MM.1S (cell line): ENCODE measurements around the gene CRYBB2.
"Not testable (repeated sequence)": the region's sequence is repeated elsewhere in the genome, so short reads cannot be mapped to it uniquely, and the experiment has no call there.

Source experiments
- DNase-seq: peaks from one replicate; pipeline ENCODE4 v3.0.0-alpha.2; 2015
- H2AFZ ChIP-seq: fragments of 300-600 bp; sonication (generic); 2 replicates; pipeline ENCODE4 v1.6.0; 2016; ENCODE audit warnings: antibody characterized with exemption, low read length
- H3F3A ChIP-seq: fragments of 300-600 bp; sonication (generic); 2 replicates; pipeline ENCODE4 v1.6.1; 2016; ENCODE audit warnings: mild to moderate bottlenecking, antibody characterized with exemption, low read length, moderate library complexity, mixed read lengths; ENCODE audit not compliant: insufficient read depth
- H3K27ac ChIP-seq: fragments of 300-600 bp; sonication (generic); 2 replicates; pipeline ENCODE4 v1.5.1; 2016; ENCODE audit warnings: mild to moderate bottlenecking, low read length
- H3K27me3 ChIP-seq: fragments of 300-600 bp; sonication (generic); replicated peaks from 2 replicates; pipeline ENCODE4 v1.6.0; 2016; ENCODE audit warnings: low read length; ENCODE audit not compliant: insufficient read depth
- H3K36me3 ChIP-seq: fragments of 300-600 bp; sonication (generic); replicated peaks from 2 replicates; pipeline ENCODE4 v1.6.1; 2016; ENCODE audit warnings: mild to moderate bottlenecking, low read length, mixed read lengths; ENCODE audit not compliant: insufficient read depth
- H3K4me1 ChIP-seq: fragments of 300-600 bp; sonication (generic); 2 replicates; pipeline ENCODE4 v1.6.1; 2016; ENCODE audit warnings: low read length, mixed read lengths
- H3K4me2 ChIP-seq: fragments of 300-600 bp; sonication (generic); 2 replicates; pipeline ENCODE4 v1.6.0; 2016; ENCODE audit warnings: low read depth, low read length
- H3K4me3 ChIP-seq: fragments of 300-600 bp; sonication (generic); 2 replicates; pipeline ENCODE4 v1.5.1; 2016; ENCODE audit warnings: low read length, mixed read lengths
- H3K79me2 ChIP-seq: fragments of 300-600 bp; sonication (generic); 2 replicates; pipeline ENCODE4 v1.6.1; 2016; ENCODE audit warnings: mixed run types, low read length, mixed read lengths
- H3K9ac ChIP-seq: fragments of 300-600 bp; sonication (generic); 2 replicates; pipeline ENCODE4 v1.6.1; 2016; ENCODE audit warnings: low read length, mixed read lengths
- H3K9me2 ChIP-seq: fragments of 300-600 bp; sonication (generic); replicated peaks from 2 replicates; pipeline ENCODE4 v1.6.1; 2016; ENCODE audit warnings: mild to moderate bottlenecking, low read length, mixed read lengths; ENCODE audit not compliant: insufficient read depth
- H3K9me3 ChIP-seq: fragments of 300-600 bp; sonication (generic); replicated peaks from 2 replicates; pipeline ENCODE4 v1.6.1; 2016; ENCODE audit warnings: mild to moderate bottlenecking, low read length, mixed read lengths; ENCODE audit not compliant: insufficient read depth
- H4K20me1 ChIP-seq: fragments of 300-600 bp; sonication (generic); 2 replicates; pipeline ENCODE4 v1.6.1; 2016; ENCODE audit warnings: mild to moderate bottlenecking, low read length, moderate library complexity, mixed read lengths; ENCODE audit not compliant: insufficient read depth

Gene CRYBB2

DNA sequence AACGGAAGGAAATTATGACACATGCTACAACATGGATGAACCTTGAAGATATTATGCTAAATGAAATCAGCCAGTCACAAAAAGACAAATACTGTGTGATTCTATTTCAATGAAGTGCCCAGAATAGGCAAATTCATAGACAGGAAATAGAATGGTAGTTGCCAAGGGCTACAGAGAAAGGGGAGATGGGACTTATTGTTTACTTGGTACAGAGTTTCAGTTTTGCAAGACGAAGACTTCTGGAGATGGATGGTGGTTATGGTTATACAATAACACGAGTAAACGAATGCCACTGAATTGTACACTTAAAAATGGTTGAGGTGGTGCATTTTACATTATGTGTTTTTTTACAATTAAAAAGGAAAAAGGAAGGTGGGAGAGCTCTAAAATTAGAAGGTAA is 48.1 kb downstream of the CRYBB2 start:
- not testable (repeated sequence) for H3K36me3 ChIP-seq, H3K9ac ChIP-seq

GRCh38 chr22:25268902-25269301 is 49.5 kb downstream of the CRYBB2 start:
- not testable (repeated sequence) for H3K4me3 ChIP-seq, H3K27me3 ChIP-seq, H3K9me3 ChIP-seq, DNase-seq, H4K20me1 ChIP-seq, H3K4me1 ChIP-seq, H3K9ac ChIP-seq, H3K79me2 ChIP-seq, H3K27ac ChIP-seq, H3K9me2 ChIP-seq, H3K36me3 ChIP-seq, H2AFZ ChIP-seq, H3F3A ChIP-seq, H3K4me2 ChIP-seq

More for the DNA sequence above, 48.1 kb downstream of the CRYBB2 start:
- not testable (repeated sequence) for H3K79me2 ChIP-seq, H2AFZ ChIP-seq, H3F3A ChIP-seq, H3K9me2 ChIP-seq, H3K27me3 ChIP-seq, H4K20me1 ChIP-seq, H3K4me1 ChIP-seq, H3K9me3 ChIP-seq, H3K4me3 ChIP-seq
- peak; percentile 66 for DNase-seq
- Histone ChIP-seq H3K27ac (peak overlapping the region; percentile 15; the same call in 1 of the 2 replicates), H3K4me2 (peak overlapping the region; percentile 17; the same call in 1 of the 2 replicates)

- H2AFZ ChIP-seq, H3K27ac ChIP-seq, H3F3A ChIP-seq, H3K9me2 ChIP-seq, DNase-seq, H3K4me1 ChIP-seq, H3K9ac ChIP-seq, H3K9me3 ChIP-seq, H3K4me2 ChIP-seq, H4K20me1 ChIP-seq, H3K36me3 ChIP-seq, H3K79me2 ChIP-seq, H3K4me3 ChIP-seq, H3K27me3 ChIP-seq: not testable (repeated sequence)
Measured at GRCh38 chr22:25270061-25270460, 50.6 kb downstream of the CRYBB2 start.

DNA sequence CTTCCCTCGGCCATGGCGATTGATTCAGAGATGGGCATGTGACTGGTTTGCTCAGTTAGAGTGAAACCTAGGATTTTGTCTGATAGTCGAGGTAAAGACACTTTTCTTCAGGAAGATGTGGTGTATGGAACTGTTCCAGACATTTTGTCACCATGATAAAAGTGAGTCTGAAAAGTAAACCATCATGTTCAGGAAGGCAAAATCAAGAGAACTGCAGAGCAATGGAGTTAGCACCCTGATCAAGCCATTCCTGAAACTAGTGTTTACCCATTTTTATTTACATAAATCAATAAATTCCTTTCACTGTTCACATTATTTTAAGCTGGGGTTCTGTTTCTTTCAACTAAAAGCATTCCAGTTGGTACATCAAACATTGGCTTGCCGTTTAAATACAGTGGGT is 53.8 kb downstream of the CRYBB2 start:
- not testable (repeated sequence) for H3K9me3 ChIP-seq, DNase-seq, H3K27me3 ChIP-seq, H3K4me3 ChIP-seq, H2AFZ ChIP-seq, H4K20me1 ChIP-seq, H3K9ac ChIP-seq, H3F3A ChIP-seq, H3K4me1 ChIP-seq, H3K4me2 ChIP-seq, H3K9me2 ChIP-seq, H3K36me3 ChIP-seq, H3K79me2 ChIP-seq, H3K27ac ChIP-seq

GRCh38 chr22:25273928-25274327 is 54.5 kb downstream of the CRYBB2 start:
- not testable (repeated sequence) for H2AFZ ChIP-seq, H3K9me3 ChIP-seq, H3K79me2 ChIP-seq, H3K4me3 ChIP-seq, H3K27ac ChIP-seq, H4K20me1 ChIP-seq, H3K4me1 ChIP-seq, H3K4me2 ChIP-seq, DNase-seq, H3K36me3 ChIP-seq, H3K9me2 ChIP-seq, H3K9ac ChIP-seq, H3F3A ChIP-seq
- peaks cover 11% of the 10 kb centered on the region for H3K27me3 ChIP-seq

DNA sequence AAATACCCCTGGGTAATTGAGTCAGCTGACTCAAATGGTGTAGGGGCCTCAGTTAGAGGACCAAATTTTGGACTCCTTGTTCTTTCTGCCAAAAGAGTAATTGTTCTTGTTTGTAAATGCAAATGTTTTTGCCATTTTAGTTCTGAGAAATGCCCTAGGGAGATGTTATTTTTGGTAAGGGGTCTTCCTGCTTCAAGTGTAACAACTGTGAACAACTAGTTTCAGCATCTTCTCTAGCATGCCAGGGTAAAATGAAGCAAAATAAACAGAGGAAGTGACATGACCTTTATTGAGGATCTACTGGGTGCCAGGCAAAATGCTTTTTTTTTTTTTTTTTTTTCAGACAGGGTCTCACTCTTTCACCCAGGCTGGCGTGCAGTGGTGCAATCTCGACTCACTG is 60.7 kb downstream of the CRYBB2 start:
- not testable (repeated sequence) for H4K20me1 ChIP-seq, H3K4me3 ChIP-seq, H3K79me2 ChIP-seq, DNase-seq, H2AFZ ChIP-seq, H3K4me2 ChIP-seq, H3K36me3 ChIP-seq, H3K27ac ChIP-seq, H3K9me2 ChIP-seq, H3K9me3 ChIP-seq, H3F3A ChIP-seq, H3K9ac ChIP-seq, H3K4me1 ChIP-seq
- H3K27me3 ChIP-seq: peaks cover 40% of the 10 kb centered on the region
